CMK (cell line): Measurements from ENCODE around the gene FMN2.

Source experiments
- DNase-seq: peaks from one replicate; pipeline ENCODE4 v3.0.0-alpha.2; 2010; ENCODE audit warnings: low read depth

FMN2 gene

GRCh38 chr1:240098534-240098933 lies 6.9 kb downstream of the FMN2 start:
- no peak for DNase-seq

GRCh38 chr1:240099329-240099728 lies 7.6 kb downstream of the FMN2 start:
- DNase-seq: no peak

GRCh38 chr1:240099748-240100147 lies 8.1 kb downstream of the FMN2 start:
- DNase-seq: no peak

DNA sequence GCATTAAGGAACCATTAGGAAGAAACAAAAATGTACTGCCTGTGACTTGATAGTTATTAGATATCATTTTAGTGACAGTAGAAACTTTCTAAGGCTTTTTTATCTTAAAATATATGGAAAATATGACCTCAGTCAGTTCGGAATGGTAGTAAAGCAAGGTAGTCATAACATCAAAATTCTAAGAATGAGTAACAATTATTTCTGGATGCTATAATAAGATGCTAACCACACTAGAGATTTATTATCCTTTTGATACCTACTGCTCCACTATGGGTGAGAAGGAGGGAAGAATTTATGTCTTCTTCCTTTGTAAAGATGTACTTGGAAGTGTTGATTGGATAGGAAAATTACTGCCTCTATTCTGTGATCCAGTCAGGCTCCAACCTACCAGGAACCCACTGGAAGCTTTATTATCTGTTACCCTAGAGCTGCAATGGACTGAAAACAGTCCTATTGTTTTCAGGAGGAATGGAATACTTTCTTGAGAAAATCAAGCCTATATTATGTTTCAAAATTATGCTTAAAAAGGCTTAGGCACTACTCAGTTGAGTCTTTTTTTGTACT lies 8.8 kb downstream of the FMN2 start:
- DNase-seq: no peak

GRCh38 chr1:240101306-240101705 lies 9.6 kb downstream of the FMN2 start:
- no peak for DNase-seq

DNA sequence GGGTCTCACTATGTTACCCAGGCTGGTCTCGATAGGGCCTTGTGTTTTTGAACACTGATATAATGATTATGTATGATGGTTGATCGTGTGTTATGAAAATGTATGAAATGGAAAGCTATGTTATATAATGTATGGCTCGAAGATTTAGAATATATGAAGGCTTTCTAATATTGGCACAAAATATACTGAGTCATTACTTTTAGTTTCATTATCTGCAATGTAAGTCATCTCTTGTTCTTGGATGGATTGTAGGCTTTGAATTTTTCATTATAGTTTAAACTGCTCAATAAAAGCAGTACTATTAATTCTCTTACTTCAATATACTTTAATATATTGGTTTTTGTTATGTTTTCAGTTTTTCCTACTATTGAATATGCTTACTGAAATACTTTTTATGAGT lies 10.1 kb downstream of the FMN2 start:
- DNase-seq: no peak

DNA sequence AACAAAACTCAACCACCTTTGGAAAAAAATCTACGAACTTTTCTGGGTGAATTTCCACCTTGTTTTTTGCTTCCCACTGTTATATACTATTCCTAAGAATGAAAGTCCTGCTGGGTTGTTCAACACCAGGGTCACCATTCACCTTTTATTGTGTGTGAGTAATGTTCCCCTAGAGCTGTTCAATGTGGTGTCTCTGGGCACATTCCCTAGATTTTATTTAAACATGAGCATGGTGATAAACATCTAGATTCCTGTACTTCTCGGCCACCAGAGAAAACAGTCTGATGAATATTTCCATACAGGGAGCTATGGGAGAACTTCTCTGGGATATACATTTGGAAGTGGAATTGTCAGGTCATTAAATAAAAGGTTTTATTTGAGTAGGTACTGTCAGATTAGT lies 13.0 kb downstream of the FMN2 start:
- no peak for DNase-seq

DNA sequence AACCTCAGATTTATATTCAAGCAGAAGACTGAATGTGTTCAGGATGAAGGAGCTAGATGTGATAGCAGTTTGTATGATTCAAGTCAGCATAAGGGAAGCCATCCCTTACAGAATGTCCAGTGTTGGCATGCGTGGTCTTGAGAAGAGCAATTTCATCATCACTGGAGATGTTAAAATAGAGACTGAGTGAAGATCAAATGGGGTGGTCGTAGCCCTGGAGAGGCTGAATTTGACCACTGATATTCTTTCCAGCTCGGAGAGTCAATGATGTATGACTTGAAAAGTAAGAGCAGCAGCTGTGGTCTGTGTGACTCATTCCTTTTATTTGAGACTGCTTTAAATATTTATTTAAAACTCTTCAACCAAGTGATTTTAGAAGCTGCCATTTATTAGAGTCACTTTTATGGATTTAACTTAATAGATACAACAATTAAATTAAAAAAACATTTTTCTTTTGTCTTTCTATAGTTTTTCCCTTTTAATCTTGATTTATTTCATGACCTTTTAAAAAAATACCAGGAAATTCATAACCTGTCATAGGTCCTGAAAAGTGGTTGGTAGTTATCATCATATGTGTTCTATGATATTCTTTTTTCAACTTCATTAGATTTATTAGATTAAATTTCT lies 15.5 kb downstream of the FMN2 start:
- no peak for DNase-seq

DNA sequence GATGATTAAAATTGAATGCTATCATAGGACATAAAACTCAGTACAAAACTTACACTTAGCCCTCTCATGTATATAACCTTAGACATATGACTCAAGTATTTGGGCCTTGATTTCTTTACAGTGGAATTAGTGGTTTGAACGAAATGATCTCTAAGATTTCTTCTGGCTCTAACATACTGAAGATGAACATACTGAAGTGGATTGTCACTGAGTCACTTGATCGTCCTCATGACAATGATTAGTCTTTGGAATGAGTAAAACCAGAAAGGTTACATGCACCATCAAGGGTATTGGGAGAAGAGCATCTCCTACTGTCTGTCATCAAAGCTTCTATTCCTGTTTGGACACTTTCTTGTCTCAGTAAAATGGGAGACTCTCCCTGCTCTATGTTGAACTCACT lies 17.4 kb downstream of the FMN2 start:
- no peak for DNase-seq

- no peak for DNase-seq
These were observed 18.4 kb downstream of the FMN2 start for GRCh38 chr1:240109920-240110636.

DNA sequence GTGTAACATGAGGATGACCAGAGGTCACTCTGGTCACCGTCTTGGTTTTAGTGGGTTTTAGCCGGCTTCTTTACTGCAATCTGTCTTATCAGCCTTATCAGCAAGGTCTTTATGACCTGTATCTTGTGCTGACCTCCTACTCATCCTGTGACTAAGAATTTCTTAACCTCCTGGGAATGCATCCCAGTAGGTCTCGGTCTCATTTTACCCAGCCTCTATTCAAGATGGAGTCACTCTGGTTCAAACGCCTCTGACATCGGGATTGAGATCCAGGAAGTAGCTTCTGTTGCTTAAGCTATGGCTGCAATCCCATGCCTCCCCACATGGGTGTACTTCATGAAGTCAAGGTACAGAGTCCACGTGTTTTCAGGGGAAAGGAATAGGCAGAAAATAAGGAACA lies 19.9 kb downstream of the FMN2 start:
- DNase-seq: no peak

- no peak for DNase-seq
These were observed 22.5 kb downstream of the FMN2 start for GRCh38 chr1:240114222-240114621.

GRCh38 chr1:240115831-240116230 lies 24.1 kb downstream of the FMN2 start:
- no peak for DNase-seq

DNA sequence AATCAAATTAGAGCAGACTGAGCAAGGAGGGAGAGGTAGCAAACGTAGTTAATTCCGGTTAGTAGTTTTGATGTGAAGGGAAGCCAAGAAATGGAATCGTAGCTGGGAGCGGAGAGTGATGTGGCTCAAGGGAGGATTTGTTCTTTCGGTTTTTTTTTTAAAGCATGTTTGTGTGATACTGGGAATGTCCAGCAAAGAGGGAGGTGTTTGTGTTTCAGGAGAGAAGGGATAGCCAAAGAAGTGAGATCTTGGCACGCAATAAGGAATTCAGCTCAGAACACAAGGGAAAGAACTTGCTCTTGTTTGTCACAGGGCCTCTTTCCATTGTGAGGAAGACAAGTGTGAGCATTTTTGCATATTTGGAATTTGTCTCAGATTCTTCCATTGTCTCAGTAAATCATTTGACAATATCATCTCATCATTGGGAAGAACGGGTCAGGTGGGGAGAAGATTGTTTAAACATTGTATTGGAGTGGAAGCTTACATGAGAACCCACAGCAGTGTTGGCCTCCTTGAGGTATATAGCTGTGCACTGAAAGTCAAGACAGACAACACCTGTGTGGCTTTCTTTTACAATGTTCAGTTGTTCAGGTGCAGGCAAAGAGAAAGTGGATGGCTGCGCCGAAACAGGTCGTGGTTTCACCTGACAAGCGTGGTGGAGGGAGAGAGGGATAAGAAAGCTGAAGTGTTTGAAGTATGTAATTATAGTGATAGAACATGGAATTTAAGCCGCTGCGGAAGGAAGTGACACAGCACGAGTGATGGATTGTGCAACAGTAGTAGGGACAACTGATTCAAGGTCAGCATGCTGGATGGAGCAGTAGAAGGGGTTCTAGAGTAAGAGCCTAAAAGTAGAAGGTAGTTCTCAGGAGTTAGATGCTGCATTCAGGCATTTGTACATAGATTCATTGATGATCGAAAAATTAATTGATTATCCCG lies 25.4 kb downstream of the FMN2 start:
- no peak for DNase-seq

- DNase-seq: no peak
These were observed 26.2 kb downstream of the FMN2 start for GRCh38 chr1:240117930-240118329.

DNA sequence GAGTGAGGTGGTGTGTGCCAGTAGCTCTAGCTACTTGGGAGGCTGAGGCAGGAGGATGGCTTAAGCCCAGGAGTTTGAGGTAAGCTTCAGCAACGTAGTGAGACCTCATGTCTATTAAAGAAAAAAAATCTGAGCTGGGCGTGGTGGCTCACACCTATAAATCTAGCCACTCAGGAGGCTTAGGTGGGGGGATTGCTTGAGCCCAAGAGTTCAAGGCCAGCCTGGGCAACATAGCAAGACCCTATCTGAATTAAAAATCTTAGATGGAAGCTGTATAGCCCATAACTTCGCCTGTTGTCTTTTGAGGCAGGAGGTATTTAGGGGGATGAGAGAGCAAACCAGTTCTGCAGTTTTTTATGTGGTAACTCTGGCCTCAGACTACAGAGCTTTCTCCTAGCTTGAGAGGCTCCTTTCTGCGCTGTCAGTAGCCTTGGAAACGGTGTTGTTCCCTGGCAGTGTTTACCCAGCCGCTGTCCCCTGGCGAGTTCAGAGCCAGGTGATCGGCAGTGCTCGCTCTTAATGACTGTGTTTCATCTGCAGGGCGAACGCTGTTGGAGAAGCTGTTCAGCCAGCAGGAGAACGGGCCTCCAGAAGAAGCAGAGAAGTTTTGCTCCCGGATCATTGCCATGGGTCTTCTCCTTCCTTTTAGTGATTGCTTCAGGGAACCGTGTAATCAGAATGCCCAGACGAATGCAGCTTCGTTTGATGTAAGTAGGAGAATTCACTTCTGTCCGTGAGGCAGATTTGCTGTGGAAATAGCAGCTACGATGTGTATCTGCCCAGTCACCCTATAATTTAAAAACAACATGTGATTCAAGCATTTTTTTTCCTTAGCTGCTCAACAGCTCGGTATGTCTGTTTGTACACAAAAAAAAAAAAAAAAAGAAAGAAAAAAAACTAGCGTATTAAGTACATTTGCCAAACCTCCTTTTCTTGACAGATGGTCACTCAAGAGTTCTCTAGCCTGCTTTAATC lies 31.2 kb downstream of the FMN2 start:
- DNase-seq: no peak

DNA sequence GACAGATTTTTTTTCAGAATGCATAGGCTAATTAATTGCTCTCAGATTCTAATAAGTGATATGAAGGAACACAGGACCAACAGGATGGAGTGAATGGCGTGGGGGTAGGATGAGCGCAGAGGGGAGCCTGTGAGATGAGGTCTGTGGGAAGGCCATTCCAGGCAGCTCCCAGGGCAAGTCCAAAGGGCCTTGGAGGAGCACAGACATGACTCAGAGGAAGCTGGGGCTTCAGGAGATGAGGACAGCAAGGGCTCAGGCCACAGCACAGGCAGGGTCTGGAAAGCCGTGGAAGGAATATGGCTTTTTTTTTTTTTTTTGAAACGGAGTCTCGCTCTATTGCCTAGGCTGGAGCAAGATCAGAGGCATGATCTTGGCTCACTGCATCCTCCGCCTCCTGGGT lies 35.1 kb downstream of the FMN2 start:
- no peak for DNase-seq

- no peak for DNase-seq
These were observed 36.7 kb downstream of the FMN2 start for GRCh38 chr1:240128366-240128765.

DNA sequence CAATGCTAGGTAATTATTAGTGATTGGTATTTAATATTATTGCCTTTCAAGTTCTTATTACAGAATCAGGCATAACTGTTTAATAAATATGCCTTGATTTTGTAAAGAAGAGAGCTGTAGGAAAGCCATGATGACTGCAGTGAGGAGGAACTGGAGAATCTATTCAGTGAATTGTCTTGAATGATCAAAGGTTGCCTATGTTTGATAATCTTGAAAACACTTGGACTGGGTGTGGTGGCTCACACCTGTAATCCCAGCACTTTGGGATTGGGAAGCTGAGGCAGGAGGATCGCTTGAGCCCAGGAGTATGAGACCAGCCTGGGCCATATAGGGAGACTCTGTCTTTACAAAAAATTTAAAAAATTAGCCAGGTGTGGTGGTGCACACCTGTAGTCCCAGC lies 42.4 kb downstream of the FMN2 start:
- no peak for DNase-seq

GRCh38 chr1:240134596-240134995 lies 42.9 kb downstream of the FMN2 start:
- DNase-seq: no peak

DNA sequence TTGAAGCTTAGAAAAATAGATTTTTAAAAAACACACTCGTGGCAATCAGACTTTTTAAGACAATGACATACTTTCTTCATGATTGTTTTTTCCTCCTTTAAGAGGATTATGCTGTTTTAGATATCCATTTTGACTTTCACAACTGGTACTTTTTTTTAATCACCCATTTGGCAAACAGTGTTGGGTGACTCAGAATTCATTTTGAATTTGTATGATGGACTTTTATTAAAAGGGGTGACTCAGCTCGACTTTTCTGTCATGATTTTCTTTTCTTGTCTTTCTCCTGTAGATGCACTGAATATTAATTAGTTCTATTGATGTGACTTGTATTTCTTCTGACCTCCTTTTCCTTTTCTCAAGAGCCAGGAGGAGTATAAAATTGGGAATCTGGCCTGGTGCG lies 44.7 kb downstream of the FMN2 start:
- no peak for DNase-seq
